Activated CD4-positive, CD25-positive, alpha-beta regulatory T cell treated with anti-CD3 and anti-CD28 coated beads, Interleukin-2, amount 50 U/mL, for 24 hours (primary cell): ENCODE data around the gene GPRASP3.
"Not testable (repeated sequence)": the region's sequence is repeated elsewhere in the genome, so short reads cannot be mapped to it uniquely, and the experiment has no call there.

Experiments
- ATAC-seq, 2 donors: fragments of 150-1000 bp; cut with Tn5 transposase; one replicate each; pipeline ENCODE4 v1.10.0; 2021; ENCODE audit warnings: mild to moderate bottlenecking in 1 of 2, moderate library complexity in 1 of 2

GPRASP3 gene, protein sequence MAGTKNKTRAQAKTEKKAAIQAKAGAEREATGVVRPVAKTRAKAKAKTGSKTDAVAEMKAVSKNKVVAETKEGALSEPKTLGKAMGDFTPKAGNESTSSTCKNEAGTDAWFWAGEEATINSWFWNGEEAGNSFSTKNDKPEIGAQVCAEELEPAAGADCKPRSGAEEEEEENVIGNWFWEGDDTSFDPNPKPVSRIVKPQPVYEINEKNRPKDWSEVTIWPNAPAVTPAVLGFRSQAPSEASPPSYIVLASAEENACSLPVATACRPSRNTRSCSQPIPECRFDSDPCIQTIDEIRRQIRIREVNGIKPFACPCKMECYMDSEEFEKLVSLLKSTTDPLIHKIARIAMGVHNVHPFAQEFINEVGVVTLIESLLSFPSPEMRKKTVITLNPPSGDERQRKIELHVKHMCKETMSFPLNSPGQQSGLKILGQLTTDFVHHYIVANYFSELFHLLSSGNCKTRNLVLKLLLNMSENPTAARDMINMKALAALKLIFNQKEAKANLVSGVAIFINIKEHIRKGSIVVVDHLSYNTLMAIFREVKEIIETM

GRCh38 chrX:102720237-102721168 is at the start of gene GPRASP3:
TSS of gene GPRASP3 (plus strand) at chrX:102720743. CDS start at chrX:102748996, 28,253 bp downstream.
- ATAC-seq = peak; percentile 100

DNA sequence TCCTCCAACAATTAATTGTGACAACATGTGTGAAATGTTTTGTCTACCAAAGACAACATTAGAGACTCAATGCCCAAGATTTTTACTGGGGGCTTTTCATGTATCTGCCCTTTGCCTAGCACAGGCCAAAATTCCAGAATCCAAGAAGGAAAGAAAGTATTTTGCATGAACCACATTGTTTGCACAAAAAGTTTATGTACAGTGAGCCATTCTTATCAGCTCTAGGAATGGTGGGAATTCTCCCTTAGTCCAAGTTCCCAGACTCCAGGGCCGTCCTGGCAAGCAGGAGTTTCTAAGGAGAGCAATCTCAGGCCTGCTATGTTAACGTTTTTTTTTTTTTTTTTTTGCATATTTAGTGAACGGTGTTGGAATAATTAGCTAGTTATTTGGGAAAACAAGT is 47.7 kb upstream of the GPRASP3 start:
- ATAC-seq = no peak

DNA sequence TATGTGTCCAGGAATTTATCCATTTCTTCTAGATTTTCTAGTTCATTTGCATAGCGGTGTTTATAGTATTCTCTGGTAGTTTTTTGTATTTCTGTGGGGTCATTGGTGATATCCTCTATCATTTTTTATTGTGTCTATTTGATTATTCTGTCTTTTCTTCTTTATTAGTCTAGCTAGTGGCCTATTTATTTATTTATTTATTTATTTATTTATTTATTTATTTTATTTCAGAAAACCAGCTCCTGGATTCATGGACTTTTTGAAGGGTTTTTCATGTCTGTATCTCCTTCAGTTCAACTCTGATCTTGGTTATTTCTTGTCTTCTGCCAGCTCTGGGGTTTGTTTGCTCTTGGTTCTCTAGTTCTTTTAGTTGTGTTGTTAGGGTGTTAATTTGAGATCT is 43.1 kb upstream of the GPRASP3 start:
- not testable (repeated sequence) for ATAC-seq

GRCh38 chrX:102684772-102685520 is 35.6 kb upstream of the GPRASP3 start:
- no peak for ATAC-seq

GRCh38 chrX:102694749-102695148 is 25.8 kb upstream of the GPRASP3 start:
- no peak for ATAC-seq

GRCh38 chrX:102696306-102696705 is 24.2 kb upstream of the GPRASP3 start:
- ATAC-seq = no peak

- no peak for ATAC-seq
These were observed 23.0 kb upstream of the GPRASP3 start for GRCh38 chrX:102697494-102697893.

DNA sequence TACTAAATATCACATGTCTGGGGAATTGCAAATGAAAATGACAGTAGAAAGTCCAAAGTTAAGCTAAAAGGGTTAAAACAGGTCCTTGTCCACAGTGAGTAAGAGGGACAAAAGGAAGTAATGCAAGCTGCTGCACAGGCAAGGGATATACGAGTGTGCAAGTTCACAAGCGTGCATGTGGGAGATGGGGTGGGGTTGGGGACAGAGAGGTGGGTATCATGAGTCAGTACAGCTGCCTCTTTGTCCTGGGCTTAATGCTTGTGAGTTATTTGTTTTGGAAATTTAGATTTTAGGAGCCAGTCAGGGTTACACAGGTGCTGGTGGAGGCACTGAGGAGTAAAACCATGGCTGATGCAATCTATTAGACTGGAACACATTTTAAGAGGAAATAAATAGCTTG is 11.6 kb upstream of the GPRASP3 start:
- ATAC-seq = no peak

DNA sequence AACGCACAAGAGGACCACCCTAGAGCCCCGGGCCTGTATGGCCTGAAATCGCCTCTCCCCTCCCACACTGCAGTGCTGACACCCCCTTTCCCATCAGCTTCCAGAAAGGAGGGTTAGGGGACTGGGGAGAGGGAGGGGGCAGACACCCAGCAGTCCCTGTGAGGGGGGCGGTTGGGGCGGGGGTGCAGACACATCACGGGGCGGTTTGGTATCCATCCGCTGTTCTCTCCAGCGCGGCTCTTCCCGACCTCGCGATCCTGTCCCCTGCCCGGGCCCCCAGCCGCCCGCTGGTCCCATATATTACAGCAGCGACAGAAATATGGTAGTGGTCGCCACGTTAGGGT is 8.7 kb upstream of the GPRASP3 start:
- no peak for ATAC-seq

DNA sequence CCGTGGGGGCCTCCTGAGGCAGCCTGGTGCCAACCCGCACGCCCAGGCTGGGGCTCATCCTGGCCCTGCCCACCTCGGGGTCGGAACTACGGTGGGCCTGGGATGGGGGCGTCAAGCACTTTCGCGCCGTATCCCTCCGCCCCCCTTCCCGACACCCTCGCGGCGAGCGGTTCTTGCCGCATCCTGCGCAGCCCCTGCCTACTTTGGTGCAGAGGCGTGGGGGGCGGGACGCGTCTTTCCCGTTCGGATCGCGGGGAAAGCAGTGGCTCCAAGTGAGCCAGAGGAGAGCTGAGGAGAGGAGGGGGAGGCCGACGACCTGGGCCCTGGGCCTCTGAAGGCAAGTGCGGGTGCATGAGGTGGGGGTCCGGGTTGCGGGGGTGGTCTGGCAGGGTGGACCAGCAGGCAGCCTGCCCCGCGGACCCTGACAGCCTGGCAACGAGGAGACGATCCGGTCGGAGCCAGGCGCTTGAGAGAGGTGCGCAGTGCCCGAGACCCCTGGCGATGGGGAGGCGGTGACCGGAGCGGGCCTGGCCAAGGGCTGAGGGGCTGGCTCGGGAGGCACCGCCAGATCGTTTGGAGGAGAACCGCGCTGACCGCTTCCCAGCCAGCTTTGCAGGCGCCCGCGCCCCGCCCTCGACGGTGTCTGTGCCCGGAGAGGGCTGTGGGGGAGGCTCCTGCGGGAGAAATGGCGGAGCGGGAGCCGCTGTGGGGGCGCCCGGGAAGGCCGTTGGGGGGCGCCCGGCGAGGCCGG is 8.2 kb upstream of the GPRASP3 start, which contains the start of gene GPRASP2:
Gene GPRASP2 (plus strand): TSS at position 233 of the 751 bp plus-strand sequence. CDS start 2,422 bp downstream, outside the sequence.
- peak; percentile 10 to 25 for ATAC-seq

DNA sequence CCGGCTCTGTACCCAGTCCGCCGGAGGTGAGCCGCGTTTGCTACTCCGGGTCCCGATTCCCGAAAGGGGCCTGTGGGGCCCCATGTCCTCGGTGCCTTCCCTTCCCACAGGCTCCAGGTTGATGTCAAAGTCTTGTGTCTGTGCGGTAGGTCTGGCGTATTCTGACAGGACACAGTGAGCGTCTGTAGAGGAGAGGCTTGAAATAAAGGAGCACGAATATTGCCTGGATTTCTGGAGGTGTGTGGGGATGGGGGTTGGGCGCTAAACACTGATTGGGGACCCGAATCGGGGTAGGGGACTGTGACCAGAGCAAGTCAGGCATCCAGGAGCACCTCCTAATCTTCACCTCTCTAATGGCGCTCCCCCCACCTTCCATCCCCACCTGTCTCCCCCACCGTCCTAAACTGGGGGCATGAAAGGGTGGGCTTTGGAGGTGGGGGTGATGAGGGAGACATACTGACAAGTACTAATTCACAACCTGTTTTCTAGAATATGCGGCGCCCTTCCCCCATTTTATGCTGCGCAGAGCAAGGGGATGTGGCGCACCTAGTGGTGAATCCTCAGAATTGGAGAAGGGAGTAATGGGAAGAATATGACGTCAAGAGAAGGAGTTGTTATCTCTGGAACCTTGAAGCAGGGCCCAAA is 7.4 kb upstream of the GPRASP3 start:
- ATAC-seq = no peak

- ATAC-seq = no peak
These were observed 5.5 kb upstream of the GPRASP3 start for GRCh38 chrX:102714994-102715393.

- no peak for ATAC-seq
These were observed 4.6 kb upstream of the GPRASP3 start for GRCh38 chrX:102715967-102716366.

GRCh38 chrX:102721169-102721506 is 595 bp downstream of the GPRASP3 start:
- not testable (repeated sequence) for ATAC-seq

DNA sequence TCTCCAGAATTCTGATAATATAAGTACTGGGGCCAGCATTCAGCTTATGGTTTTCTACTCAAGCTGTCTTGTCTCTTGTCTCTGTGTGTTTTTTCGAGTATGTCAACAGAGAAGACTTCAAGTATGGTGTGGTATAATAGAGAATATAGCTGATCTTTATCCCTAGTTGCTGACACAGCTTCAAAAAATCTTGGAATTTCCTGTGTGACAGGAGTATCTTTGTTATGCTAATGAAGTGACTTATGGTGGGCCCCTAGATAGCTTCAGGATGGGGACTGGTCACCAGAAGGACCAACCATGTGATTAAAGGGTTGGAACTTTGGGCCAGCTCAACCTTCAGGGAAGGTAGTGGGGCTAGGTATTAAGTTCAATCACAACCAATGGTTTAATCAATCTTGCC is 2.9 kb downstream of the GPRASP3 start:
- no peak for ATAC-seq

- ATAC-seq = no peak
These were observed 7.2 kb downstream of the GPRASP3 start for GRCh38 chrX:102727761-102728160.

DNA sequence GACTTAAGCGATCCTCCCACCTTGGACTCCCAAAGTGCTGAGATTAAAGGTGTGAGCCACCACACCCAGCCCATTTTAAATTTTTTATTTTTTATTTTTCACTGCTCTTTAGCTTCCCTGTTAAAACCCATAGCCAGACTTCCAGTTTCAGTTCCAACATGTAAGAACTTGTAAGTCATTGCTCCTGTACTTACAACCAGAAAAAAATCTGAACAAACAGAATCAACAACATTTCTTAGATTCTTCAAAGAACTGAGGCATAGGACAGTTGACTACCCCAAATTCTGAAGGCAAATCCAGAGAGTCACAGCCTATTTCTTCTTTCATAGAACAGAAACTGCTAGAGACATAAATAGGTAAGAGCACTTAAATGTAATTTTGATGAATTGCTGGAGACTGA is 8.1 kb downstream of the GPRASP3 start:
- no peak for ATAC-seq

DNA sequence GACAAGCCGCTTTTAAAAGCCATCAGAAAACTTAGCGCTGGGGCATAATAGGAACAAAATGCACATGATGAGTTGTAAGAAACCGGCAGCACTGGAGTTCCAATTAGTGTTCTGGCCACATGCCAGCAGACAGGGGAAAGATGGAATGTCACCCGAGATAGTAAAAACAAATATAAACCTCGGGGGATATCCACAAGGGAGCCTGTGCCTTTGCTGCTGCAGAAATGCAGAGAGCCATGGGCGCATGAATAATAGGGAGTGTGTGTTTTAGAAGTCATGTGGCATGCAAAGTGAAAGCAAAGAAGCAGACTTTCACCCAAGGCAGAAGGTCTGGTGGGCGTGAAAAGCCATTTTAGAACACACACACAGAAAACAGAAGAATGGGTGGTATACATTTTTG is 19.1 kb downstream of the GPRASP3 start:
- no peak for ATAC-seq

GRCh38 chrX:102744307-102744706 is 23.8 kb downstream of the GPRASP3 start:
- ATAC-seq = peak in 1 of 2 donors; percentile 58

GRCh38 chrX:102745513-102745856 is 24.9 kb downstream of the GPRASP3 start:
- no peak for ATAC-seq

DNA sequence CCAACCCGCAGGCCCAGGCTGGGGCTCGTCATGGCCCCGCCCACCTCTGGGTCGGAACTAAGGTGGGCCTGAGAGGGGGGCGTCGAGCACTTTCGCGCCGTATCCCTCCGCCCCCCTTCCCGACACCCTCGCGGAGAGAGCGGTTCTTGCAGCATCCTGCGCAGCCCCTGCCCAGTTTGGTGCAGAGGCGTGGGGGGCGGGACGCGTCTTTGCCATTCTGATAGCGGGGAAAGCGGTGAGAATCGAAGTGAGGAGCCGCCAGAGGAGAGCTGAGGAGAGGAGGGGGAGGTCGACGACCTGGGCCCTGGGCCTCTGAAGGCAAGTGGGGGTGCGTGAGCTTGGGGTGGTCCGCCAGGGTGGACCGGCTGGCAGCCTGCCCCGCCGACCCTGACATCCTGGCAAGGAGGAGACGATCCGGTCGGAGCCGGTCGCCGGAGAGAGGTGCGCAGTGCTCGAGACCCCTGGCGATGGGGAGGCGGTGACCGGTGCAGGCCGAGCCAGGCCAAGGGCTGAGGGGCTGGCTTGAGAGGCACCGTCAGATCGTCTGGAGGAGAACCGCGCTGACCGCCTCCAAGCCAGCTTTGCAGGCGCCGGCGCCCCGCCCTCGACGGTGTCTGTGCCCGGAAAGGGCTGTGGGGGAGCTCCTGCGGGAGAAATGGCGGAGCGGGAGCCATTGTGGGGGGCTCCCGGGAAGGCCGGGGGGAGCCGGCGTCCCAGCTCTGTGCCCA is 25.5 kb downstream of the GPRASP3 start:
- peak in 1 of 2 donors; percentile 56 for ATAC-seq
